Esophagus muscularis mucosa (tissue), 4 donors: Measurements from ENCODE around the gene HSDL2. TPM values are rescaled to one million over a fixed set of nuclear protein-coding genes. Genes with fewer than 3 reads are reported as not detected.

ENCODE experiments used
- DNase-seq: peaks from one replicate; pipeline ENCODE4 v3.0.0-alpha.2; 2017; ENCODE audit errors: extremely low spot score
- H3K27ac ChIP-seq, 4 donors: fragments of 200-600 bp; sonication (generic); replicated peaks in 1 of 4; 1 replicate in 3 of 4; 2 replicates in 1 of 4; pipeline ENCODE4 v1.5.1; 2016 to 2019; ENCODE audit warnings: mild to moderate bottlenecking in 1 of 4
- H3K27me3 ChIP-seq, 4 donors: fragments of 200-600 bp; sonication (generic); one replicate each; pipeline versions ENCODE4 v1.5.1 to v1.6.0; 2016 to 2019
- H3K36me3 ChIP-seq, 4 donors: fragments of 200-600 bp; sonication (generic); one replicate each; pipeline ENCODE4 v1.5.1; 2016 to 2019
- H3K4me1 ChIP-seq, 4 donors: fragments of 200-600 bp; sonication (generic); one replicate each; pipeline ENCODE4 v1.5.1; 2016 to 2019
- H3K4me3 ChIP-seq, 4 donors: fragments of 200-600 bp; sonication (generic); 1 replicate in 2 of 4; 2 replicates in 2 of 4; pipeline ENCODE4 v1.5.1; 2016 to 2019; ENCODE audit warnings: mild to moderate bottlenecking in 4 of 4, moderate library complexity in 1 of 4
- H3K9me3 ChIP-seq, 4 donors: fragments of 200-600 bp; sonication (generic); 1 replicate in 3 of 4; 2 replicates in 1 of 4; pipeline ENCODE4 v1.5.1; 2016 to 2019
- CTCF ChIP-seq, 3 experiments: fragments of 200-600 bp in 2 of 3; fragments of 450-650 bp in 1 of 3; sonication (generic) in 2 of 3; IDR thresholded peaks; one replicate each; pipeline ENCODE4 v1.5.1; 2017 to 2019; ENCODE audit warnings: antibody characterized with exemption in 3 of 3, mild to moderate bottlenecking in 2 of 3, moderate library complexity in 1 of 3
- EP300 ChIP-seq: sonication (generic); formaldehyde crosslinking; IDR thresholded peaks from one replicate; pipeline ENCODE4 v1.6.1; 2017; ENCODE audit warnings: antibody characterized with exemption
- POLR2A ChIP-seq: fragments of 450-650 bp; IDR thresholded peaks from one replicate; pipeline ENCODE4 v1.6.1; 2017; ENCODE audit warnings: antibody characterized with exemption, moderate library complexity, mild to moderate bottlenecking, low read depth
- POLR2AphosphoS5 ChIP-seq, 2 donors: sonication (generic); formaldehyde crosslinking; IDR thresholded peaks; one replicate each; pipeline ENCODE4 v1.6.1; 2017; ENCODE audit warnings: antibody characterized with exemption in 2 of 2
- WGBS: methylation state at CpG from one replicate; pipeline ENCODE4 v1.1.5; 2018; 5-methylcytosine and 5-hydroxymethylcytosine counted together
- intact Hi-C: fragments of 100-400 bp; cut with DNase I; formaldehyde crosslinking; loops from one replicate; pipeline ENCODE4 v1.15.1; 2023
- total RNA-seq, 4 donors: library from RNA; depleted of rRNA; stranded (reverse); fragments of >200 nt; gene quantifications; one replicate each; pipeline versions ENCODE4 v1.1.0 to v1.2.1, GENCODE V29; 2016

HSDL2 gene
- total RNA-seq, 4 donors from 2014 or later = 34.3 to 73.1 (median 50.0) TPM

GRCh38 chr9:112333639-112334431 is 46.1 kb upstream of the HSDL2 start:
- WGBS = 1% methylated on average over 23 of the region's 72 CpGs
- Histone ChIP-seq H3K9me3 (no peaks in the 10 kb centered on the region), H3K27ac (peak overlapping the region; percentile 95 to 100 (median 99)), H3K4me1 (peaks cover 11 to 30% (median 25%) of the 10 kb centered on the region in 4 donors), H3K27me3 (no peaks in the 10 kb centered on the region), H3K4me3 (peak overlapping the region; percentile 79 to 99 (median 94)), H3K36me3 (no peaks in the 10 kb centered on the region)
- TF ChIP-seq CTCF (IDR thresholded peaks at IDR 0.05) = peak; percentile 55 to 74 (median 69)
- peak in 1 of 2 donors; percentile 9 for TF ChIP-seq POLR2AphosphoS5 (IDR thresholded peaks at IDR 0.05)
- TF ChIP-seq POLR2A = no peak
- TF ChIP-seq EP300 = no peak
- DNase-seq = peak; percentile 96
- intact Hi-C loops = loop anchor here (5.0 to 10.0 kb wide), 5 partner anchors 43 to 579 kb away; partner anchors contain the start of genes SUSD1 and UGCG

- DNase-seq = no peak
- H3K27ac ChIP-seq = peak overlapping the region; percentile 95 to 100 (median 99)
- WGBS = 20% methylated on average over 8 of the region's 8 CpGs
- TF ChIP-seq POLR2A (no peak), POLR2AphosphoS5 (IDR thresholded peaks at IDR 0.05) (no peak), CTCF (IDR thresholded peaks at IDR 0.05) (no peak), EP300 (no peak)
- no peaks in the 10 kb centered on the region for H3K36me3 ChIP-seq
- peaks cover 11 to 30% (median 25%) of the 10 kb centered on the region in 4 donors for H3K4me1 ChIP-seq
- H3K4me3 ChIP-seq = peak overlapping the region; percentile 79 to 99 (median 94)
- H3K9me3 ChIP-seq = no peaks in the 10 kb centered on the region
- intact Hi-C loops = loop anchor here (5.0 to 10.0 kb wide), 5 partner anchors 43 to 580 kb away; partner anchors contain the start of genes SUSD1 and UGCG
- H3K27me3 ChIP-seq = no peaks in the 10 kb centered on the region
Measured at GRCh38 chr9:112334432-112334841, 45.5 kb upstream of the HSDL2 start.

- Histone ChIP-seq H3K4me3 (no peak overlapping the region), H3K36me3 (no peaks in the 10 kb centered on the region), H3K27me3 (no peaks in the 10 kb centered on the region), H3K9me3 (no peaks in the 10 kb centered on the region), H3K27ac (no peak overlapping the region), H3K4me1 (peaks cover 4 to 7% (median 7%) of the 10 kb centered on the region in 4 donors)
- WGBS = 85% methylated on average over 1 of the region's 1 CpG
- TF ChIP-seq POLR2A = no peak
- no peak for TF ChIP-seq CTCF (IDR thresholded peaks at IDR 0.05)
- TF ChIP-seq EP300 = no peak
- TF ChIP-seq POLR2AphosphoS5 (IDR thresholded peaks at IDR 0.05) = no peak
- intact Hi-C loops = loop anchor here (10.0 kb wide), 2 partner anchors 163 to 583 kb away; partner anchors contain the start of gene SUSD1
- no peak for DNase-seq
Measured at GRCh38 chr9:112337547-112337946, 42.4 kb upstream of the HSDL2 start.

GRCh38 chr9:112338561-112338960 is 41.3 kb upstream of the HSDL2 start:
- intact Hi-C loops = loop anchor here (10.0 kb wide), 2 partner anchors 164 to 584 kb away; partner anchors contain the start of gene SUSD1
- no peaks in the 10 kb centered on the region for H3K27me3 ChIP-seq
- TF ChIP-seq POLR2AphosphoS5 (IDR thresholded peaks at IDR 0.05) (no peak), CTCF (IDR thresholded peaks at IDR 0.05) (no peak), POLR2A (no peak), EP300 (no peak)
- H3K36me3 ChIP-seq = no peaks in the 10 kb centered on the region
- H3K4me1 ChIP-seq = peaks cover 4 to 7% (median 7%) of the 10 kb centered on the region in 4 donors
- DNase-seq = no peak
- 49% methylated on average over 3 of the region's 3 CpGs for WGBS
- H3K9me3 ChIP-seq = no peaks in the 10 kb centered on the region
- H3K4me3 ChIP-seq = no peak overlapping the region
- no peak overlapping the region for H3K27ac ChIP-seq
